Measurements from ENCODE around the gene ATXN1. TPM values are rescaled to one million over a fixed set of nuclear protein-coding genes. Genes with fewer than 3 reads are reported as not detected.

ATXN1 gene
- total and polyA plus RNA-seq, 2 of the 13 experiments (the other 11 are each of a cell fraction or from before 2014, with no cell fraction given) = 20.7 to 39.5 TPM

DNA sequence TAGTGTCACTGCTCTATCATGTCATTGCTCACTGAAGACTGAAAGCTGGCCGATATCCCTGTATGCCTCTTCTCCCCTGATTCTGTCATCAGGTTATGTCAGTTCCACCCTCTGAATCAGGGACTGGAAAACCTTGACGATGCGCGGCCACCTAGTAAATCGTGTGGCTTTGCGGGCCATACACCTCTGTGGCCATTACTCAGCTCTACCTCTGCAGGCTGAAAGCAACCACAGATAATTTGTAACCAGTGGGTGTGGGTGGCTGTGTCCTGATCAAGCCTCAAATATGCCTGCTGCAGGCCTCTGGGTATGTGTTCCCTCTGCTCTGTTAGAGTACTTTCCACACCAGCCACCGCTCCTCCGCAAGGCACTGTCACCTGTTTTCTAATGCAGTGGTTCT lies 417.7 kb downstream of the ATXN1 start (continued):
- no peak for TF ChIP-seq SOX5 (CRISPR knock-in tag; IDR thresholded peaks at IDR 0.05; ENCODE audit: borderline replicate concordance)

DNA sequence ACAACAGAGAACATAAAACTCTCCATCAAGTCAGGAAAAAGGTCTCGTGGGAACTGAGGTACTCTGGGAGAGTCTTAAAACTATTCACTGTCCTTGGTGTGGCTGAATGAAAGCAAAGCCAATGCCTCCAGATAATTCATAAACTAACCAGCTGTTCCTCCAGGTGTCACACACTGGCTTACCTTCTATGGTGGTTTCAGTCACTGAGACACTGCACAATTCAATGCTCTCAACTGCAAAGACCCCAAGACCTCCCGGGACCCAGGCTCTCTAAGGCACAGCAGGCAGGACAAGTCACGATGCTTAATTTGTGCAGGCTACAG lies 422.0 kb downstream of the ATXN1 start:
- Histone ChIP-seq H3K36me3 (replicated peaks in 1 of 2; ENCODE audit: control insufficient read depth in 1 of 2, insufficient read depth in 2 of 2, low read length in 2 of 2) (no peaks in the 10 kb centered on the region; a peak in 2 of 5 replicates), H3K27me3 (ENCODE audit: control insufficient read depth in 1 of 2, insufficient read depth in 2 of 2, low read length in 2 of 2) (no peaks in the 10 kb centered on the region), H3K9me3 (ENCODE audit: low read length) (no peaks in the 10 kb centered on the region), H2AFZ (ENCODE audit: low read length) (no peak overlapping the region), H3K4me1 (ENCODE audit: insufficient read depth, low read length) (no peaks in the 10 kb centered on the region), H3K27ac (ENCODE audit: extremely low read length, insufficient read depth, low read length) (no peak overlapping the region), H3K79me2 (ENCODE audit: insufficient read depth, low read length) (no peaks in the 10 kb centered on the region), H3K9ac (ENCODE audit: insufficient read depth, low read depth, low read length) (no peak overlapping the region), H4K20me1 (ENCODE audit: insufficient read depth, low read length) (no peaks in the 10 kb centered on the region), H3K4me2 (ENCODE audit: low read depth, low read length) (no peak overlapping the region), H3K4me3 (replicated peaks in 1 of 3; ENCODE audit: insufficient read depth in 1 of 3, low read depth in 2 of 3, low read length in 3 of 3) (no peak overlapping the region)
- in situ Hi-C loops (cut with HindIII; ENCODE audit: extremely low pct_ligation_motif_present, low pct_unique_long_range_greater_than_20kb) (loop anchor here (25.0 kb wide), 1 partner anchor 623 kb away; no protein-coding TSS in a partner anchor), intact Hi-C loops (cut with micrococcal nuclease; ENCODE audit: unreplicated experiment) (loop anchor here (10.0 kb wide), 1 partner anchor 156 kb away; no protein-coding TSS in a partner anchor)
- CTCF ChIA-PET (ENCODE audit: low intra/inter-chr PET ratio, low total read pairs) = no interaction called here
- POLR2A ChIA-PET = no interaction called here
- FAIRE-seq = no peak
- 90% methylated on average over 3 of the region's 3 CpGs for WGBS (ENCODE audit: low lambda C conversion rate)
- BruUV-seq (replicated peaks) = no TSS peak
- ATAC-seq = no peak; the same call in 2 of the 3 replicates
- no peak for DNase-seq (ENCODE audit: low spot score)
- TF ChIP-seq JUNB (CRISPR knock-in tag; IDR thresholded peaks at IDR 0.05; ENCODE audit: borderline replicate concordance) (no peak), ZNF510 (CRISPR knock-in tag; IDR thresholded peaks at IDR 0.05; ENCODE audit: low read depth) (no peak), ZFP36 (IDR thresholded peaks at IDR 0.05; ENCODE audit: borderline replicate concordance, low read depth, low read length, partially characterized antibody) (no peak), ARNTL (CRISPR knock-in tag; IDR thresholded peaks at IDR 0.05) (no peak), PRDM15 (CRISPR knock-in tag; IDR thresholded peaks at IDR 0.05) (no peak), MXI1 (IDR thresholded peaks at IDR 0.05; ENCODE audit: borderline replicate concordance, low read depth, low read length) (no peak), RAD21 (CRISPR knock-in tag; IDR thresholded peaks at IDR 0.05) (no peak), ZSCAN30 (CRISPR knock-in tag; IDR thresholded peaks at IDR 0.05) (no peak), NKX3-1 (CRISPR knock-in tag; IDR thresholded peaks at IDR 0.05) (no peak), ZNF839 (CRISPR knock-in tag; IDR thresholded peaks at IDR 0.05; ENCODE audit: borderline replicate concordance) (no peak), RXRB (CRISPR knock-in tag; IDR thresholded peaks at IDR 0.05; ENCODE audit: borderline replicate concordance) (no peak), ZNF580 (CRISPR knock-in tag; IDR thresholded peaks at IDR 0.05; ENCODE audit: borderline replicate concordance, low read depth) (no peak), KMT2A (CRISPR knock-in tag; IDR thresholded peaks at IDR 0.05) (no peak), ZNF382 (CRISPR knock-in tag; IDR thresholded peaks at IDR 0.05; ENCODE audit: borderline replicate concordance) (no peak), ZSCAN9 (CRISPR knock-in tag; IDR thresholded peaks at IDR 0.05; ENCODE audit: borderline replicate concordance) (no peak)
- TF ChIP-seq, protein P1, sequence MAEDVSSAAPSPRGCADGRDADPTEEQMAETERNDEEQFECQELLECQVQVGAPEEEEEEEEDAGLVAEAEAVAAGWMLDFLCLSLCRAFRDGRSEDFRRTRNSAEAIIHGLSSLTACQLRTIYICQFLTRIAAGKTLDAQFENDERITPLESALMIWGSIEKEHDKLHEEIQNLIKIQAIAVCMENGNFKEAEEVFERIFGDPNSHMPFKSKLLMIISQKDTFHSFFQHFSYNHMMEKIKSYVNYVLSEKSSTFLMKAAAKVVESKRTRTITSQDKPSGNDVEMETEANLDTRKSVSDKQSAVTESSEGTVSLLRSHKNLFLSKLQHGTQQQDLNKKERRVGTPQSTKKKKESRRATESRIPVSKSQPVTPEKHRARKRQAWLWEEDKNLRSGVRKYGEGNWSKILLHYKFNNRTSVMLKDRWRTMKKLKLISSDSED (CRISPR knock-in tag; IDR thresholded peaks at IDR 0.05) = no peak
- TF ChIP-seq, protein P2, sequence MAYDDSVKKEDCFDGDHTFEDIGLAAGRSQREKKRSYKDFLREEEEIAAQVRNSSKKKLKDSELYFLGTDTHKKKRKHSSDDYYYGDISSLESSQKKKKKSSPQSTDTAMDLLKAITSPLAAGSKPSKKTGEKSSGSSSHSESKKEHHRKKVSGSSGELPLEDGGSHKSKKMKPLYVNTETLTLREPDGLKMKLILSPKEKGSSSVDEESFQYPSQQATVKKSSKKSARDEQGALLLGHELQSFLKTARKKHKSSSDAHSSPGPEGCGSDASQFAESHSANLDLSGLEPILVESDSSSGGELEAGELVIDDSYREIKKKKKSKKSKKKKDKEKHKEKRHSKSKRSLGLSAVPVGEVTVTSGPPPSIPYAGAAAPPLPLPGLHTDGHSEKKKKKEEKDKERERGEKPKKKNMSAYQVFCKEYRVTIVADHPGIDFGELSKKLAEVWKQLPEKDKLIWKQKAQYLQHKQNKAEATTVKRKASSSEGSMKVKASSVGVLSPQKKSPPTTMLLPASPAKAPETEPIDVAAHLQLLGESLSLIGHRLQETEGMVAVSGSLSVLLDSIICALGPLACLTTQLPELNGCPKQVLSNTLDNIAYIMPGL (CRISPR knock-in tag; IDR thresholded peaks at IDR 0.05; ENCODE audit: borderline replicate concordance in 1 of 2, low read depth in 1 of 2) = no peak
